HepG2 (cell line): Measurements from ENCODE around the gene HECTD4. TPM values are rescaled to one million over a fixed set of nuclear protein-coding genes. Genes with fewer than 3 reads are reported as not detected.

Source experiments
- KIAA2018 ChIP-seq: sonication (generic); formaldehyde crosslinking; IDR thresholded peaks from 2 replicates; pipeline ENCODE4 v1.5.0; 2020; ENCODE audit warnings: mild to moderate bottlenecking, missing genetic modification reagents, borderline replicate concordance
- MYC ChIP-seq: sonication (generic); formaldehyde crosslinking; IDR thresholded peaks from 2 replicates; pipeline ENCODE4 v1.9.0; 2021; ENCODE audit warnings: missing genetic modification reagents, borderline replicate concordance
- PRDM10 ChIP-seq: sonication (generic); formaldehyde crosslinking; IDR thresholded peaks from 2 replicates; pipeline ENCODE4 v1.4.0; 2020; ENCODE audit warnings: low read depth, missing genetic modification reagents
- ZBTB14 ChIP-seq: sonication (generic); formaldehyde crosslinking; IDR thresholded peaks from 2 replicates; pipeline ENCODE4 v1.4.0; 2020; ENCODE audit warnings: missing genetic modification reagents
- ZBTB33 ChIP-seq: sonication (generic); formaldehyde crosslinking; IDR thresholded peaks from 2 replicates; pipeline ENCODE4 v1.4.0; 2020; ENCODE audit warnings: missing genetic modification reagents
- ZNF557 ChIP-seq: sonication (generic); formaldehyde crosslinking; IDR thresholded peaks from 2 replicates; pipeline ENCODE4 v1.4.0; 2020; ENCODE audit warnings: missing genetic modification reagents
- ZNF674 ChIP-seq: sonication (generic); formaldehyde crosslinking; IDR thresholded peaks from 2 replicates; pipeline ENCODE4 v1.5.0; 2020; ENCODE audit warnings: low read depth, mild to moderate bottlenecking, missing genetic modification reagents
- polyA plus RNA-seq, 8 experiments: library from polyadenylated mRNA; depleted of rRNA in 3 of 8; stranded (reverse) in 7 of 8; unstranded in 1 of 8; fragments of >200 nt; fragmentation: Illumina TruSeq in 4 of 8; extraction: Trizol in 4 of 8; gene quantifications; 2 replicates each; pipeline versions ENCODE4 v1.2.1 to v1.2.3, GENCODE V29; 2011 to 2016; ENCODE audit warnings: low read depth in 4 of 8, missing spikeins in 1 of 8, mixed read lengths in 1 of 8; ENCODE audit not compliant: insufficient read depth in 1 of 8
- total RNA-seq, 5 experiments: library from RNA; depleted of rRNA; stranded (reverse); fragments of >200 nt; fragmentation: Illumina TruSeq; extraction: Trizol; gene quantifications; 2 replicates each; pipeline ENCODE4 v1.2.3, GENCODE V29; 2016; ENCODE audit warnings: low read depth in 1 of 5

HECTD4 gene
- total and polyA plus RNA-seq, 2 of the 13 experiments (the other 11 are each of a cell fraction or from before 2014, with no cell fraction given): 9.0 to 11.4 TPM

- TF ChIP-seq ZBTB33 (no peak), ZBTB14 (no peak), ZNF674 (CRISPR knock-in tag) (no peak), KIAA2018 (CRISPR knock-in tag) (no peak), PRDM10 (CRISPR knock-in tag) (no peak), ZNF557 (CRISPR knock-in tag) (no peak), MYC (CRISPR knock-in tag) (no peak)
These were observed 168.2 kb downstream of the HECTD4 start (continued) for GRCh38 chr12:112214064-112214463.
